A673 (cell line): ENCODE data around the gene BANP.

Source experiments
- EZH2 ChIP-seq: fragments of 200-600 bp; sonication (generic); IDR thresholded peaks from 2 replicates; pipeline ENCODE4 v1.6.1; 2017; ENCODE audit warnings: borderline replicate concordance, low read depth, mild to moderate bottlenecking, mixed read lengths, antibody characterized with exemption, low read length; ENCODE audit not compliant: poor library complexity, severe bottlenecking
- TF ChIP-seq, protein P1 (sequence below): fragments of 300-800, 200-600 bp; sonication (generic); conservative IDR thresholded peaks from 2 replicates; pipeline ENCODE4 v1.5.1; 2017; ENCODE audit warnings: low read depth, mild to moderate bottlenecking, antibody characterized with exemption, low read length, moderate library complexity, mixed read lengths

DNA sequence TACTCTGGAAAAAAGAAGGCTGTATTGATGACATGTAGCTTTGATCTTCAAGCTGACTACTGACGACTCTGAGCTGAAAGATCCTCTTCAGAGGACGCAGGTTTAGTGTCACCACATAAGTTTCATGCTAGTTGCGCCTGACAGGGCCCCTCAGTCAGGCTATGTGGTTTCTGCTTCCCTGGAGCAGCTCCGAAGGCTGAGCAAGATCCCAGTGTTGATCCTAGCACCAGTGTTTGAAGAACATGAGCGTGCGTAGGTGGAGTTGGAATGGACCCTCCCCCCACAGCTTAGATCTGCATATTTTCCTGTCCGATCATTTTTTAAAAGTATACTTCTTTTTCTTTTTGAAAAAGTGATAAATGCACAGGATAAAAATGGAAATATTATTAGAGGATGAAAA, 17.3 kb downstream of the BANP start:
- TF ChIP-seq, protein P1, sequence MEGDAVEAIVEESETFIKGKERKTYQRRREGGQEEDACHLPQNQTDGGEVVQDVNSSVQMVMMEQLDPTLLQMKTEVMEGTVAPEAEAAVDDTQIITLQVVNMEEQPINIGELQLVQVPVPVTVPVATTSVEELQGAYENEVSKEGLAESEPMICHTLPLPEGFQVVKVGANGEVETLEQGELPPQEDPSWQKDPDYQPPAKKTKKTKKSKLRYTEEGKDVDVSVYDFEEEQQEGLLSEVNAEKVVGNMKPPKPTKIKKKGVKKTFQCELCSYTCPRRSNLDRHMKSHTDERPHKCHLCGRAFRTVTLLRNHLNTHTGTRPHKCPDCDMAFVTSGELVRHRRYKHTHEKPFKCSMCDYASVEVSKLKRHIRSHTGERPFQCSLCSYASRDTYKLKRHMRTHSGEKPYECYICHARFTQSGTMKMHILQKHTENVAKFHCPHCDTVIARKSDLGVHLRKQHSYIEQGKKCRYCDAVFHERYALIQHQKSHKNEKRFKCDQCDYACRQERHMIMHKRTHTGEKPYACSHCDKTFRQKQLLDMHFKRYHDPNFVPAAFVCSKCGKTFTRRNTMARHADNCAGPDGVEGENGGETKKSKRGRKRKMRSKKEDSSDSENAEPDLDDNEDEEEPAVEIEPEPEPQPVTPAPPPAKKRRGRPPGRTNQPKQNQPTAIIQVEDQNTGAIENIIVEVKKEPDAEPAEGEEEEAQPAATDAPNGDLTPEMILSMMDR = no peak
- TF ChIP-seq EZH2 = no peak
